IMR-90 (cell line): ENCODE results near the gene ZMIZ1. TPM values are rescaled to one million over a fixed set of nuclear protein-coding genes. Genes with fewer than 3 reads are reported as not detected.

Experiments used
- ATAC-seq: fragments of 200-7000 bp; cut with Tn5 transposase; 2 replicates; pipeline ENCODE4 v1.9.1; 2020; ENCODE audit warnings: low read depth, mild to moderate bottlenecking, moderate library complexity
- BruUV-seq: library from RNA; stranded (reverse); fragments of 400-500 nt; replicated peaks from 2 replicates; lab custom pipeline; 2021; lab: Mats Ljungman, UMichigan
- CTCF ChIA-PET: fragments of 300-600 bp; formaldehyde crosslinking; extraction: SDS; loops from one replicate; lab custom pipeline; 2021; ENCODE audit warnings: antibody characterized with exemption; lab: Yijun Ruan, JAX
- POLR2A ChIA-PET: fragments of 300-600 bp; sonication (Branson Sonifier 250); formaldehyde crosslinking; loops from one replicate; lab custom pipeline; 2022; ENCODE audit warnings: antibody characterized with exemption; ENCODE audit not compliant: unreplicated experiment; lab: Charles Lee
- DNase-seq: peaks from one replicate; pipeline ENCODE4 v3.0.0; 2013
- H2AFZ ChIP-seq: replicated peaks from 2 replicates; pipeline ENCODE3; 2013; ENCODE audit warnings: low read length, mild to moderate bottlenecking; ENCODE audit not compliant: poor library complexity
- H2AK5ac ChIP-seq: 2 replicates; pipeline ENCODE4 v1.6.1; 2013; ENCODE audit warnings: low read depth, low read length, inconsistent platforms
- H2AK9ac ChIP-seq: replicated peaks from 2 replicates; pipeline ENCODE3; 2013; ENCODE audit warnings: mild to moderate bottlenecking, low read depth, low read length, moderate library complexity; ENCODE audit not compliant: poor library complexity
- H2BK120ac ChIP-seq: 2 replicates; pipeline ENCODE4 v1.6.1; 2013; ENCODE audit warnings: low read depth, low read length, inconsistent platforms
- H2BK15ac ChIP-seq: 3 replicates; pipeline ENCODE4 v1.6.1; 2013; ENCODE audit warnings: low read depth, low read length, inconsistent platforms
- H2BK20ac ChIP-seq: 2 replicates; pipeline ENCODE4 v1.6.1; 2013; ENCODE audit warnings: low read depth, mild to moderate bottlenecking, inconsistent platforms, low read length, moderate library complexity
- H2BK5ac ChIP-seq: 2 replicates; pipeline ENCODE4 v1.6.1; 2013; ENCODE audit warnings: mild to moderate bottlenecking, low read depth, low read length, inconsistent platforms; ENCODE audit not compliant: poor library complexity, severe bottlenecking
- H3K14ac ChIP-seq: replicated peaks from 2 replicates; pipeline ENCODE4 v1.6.1; 2013; ENCODE audit warnings: low read depth, low read length, inconsistent platforms
- H3K18ac ChIP-seq: 2 replicates; pipeline ENCODE4 v1.6.1; 2013; ENCODE audit warnings: low read depth, low read length, control low read depth
- H3K23ac ChIP-seq: 2 replicates; pipeline ENCODE4 v1.6.1; 2013; ENCODE audit warnings: low read depth, low read length, inconsistent platforms
- H3K27ac ChIP-seq: 2 replicates; pipeline ENCODE4 v1.5.1; 2013; ENCODE audit warnings: mild to moderate bottlenecking, control low read depth, low read length; ENCODE audit not compliant: insufficient read depth
- H3K27me3 ChIP-seq: 2 replicates; pipeline ENCODE4 v1.6.1; 2013; ENCODE audit warnings: low read length; ENCODE audit not compliant: control insufficient read depth, insufficient read depth
- H3K36me3 ChIP-seq: 2 replicates; pipeline ENCODE4 v1.6.1; 2013; ENCODE audit warnings: low read length, mixed read lengths; ENCODE audit not compliant: control insufficient read depth, insufficient read depth
- H3K4ac ChIP-seq: 2 replicates; pipeline ENCODE4 v1.6.1; 2013; ENCODE audit warnings: low read depth, low read length, inconsistent platforms
- H3K4me1 ChIP-seq: 2 replicates; pipeline ENCODE4 v1.6.1; 2013; ENCODE audit warnings: low read length, mixed read lengths; ENCODE audit not compliant: control insufficient read depth, insufficient read depth
- H3K4me2 ChIP-seq: 2 replicates; pipeline ENCODE4 v1.6.1; 2013; ENCODE audit warnings: low read depth, mild to moderate bottlenecking, control low read depth, low read length, moderate library complexity
- H3K4me3 ChIP-seq: 2 replicates; pipeline ENCODE4 v1.5.1; 2013; ENCODE audit warnings: low read depth, mild to moderate bottlenecking, control low read depth, low read length, moderate library complexity; ENCODE audit not compliant: insufficient read depth
- H3K56ac ChIP-seq: 2 replicates; pipeline ENCODE4 v1.6.1; 2013; ENCODE audit warnings: low read length, inconsistent platforms; ENCODE audit not compliant: insufficient read depth; ENCODE audit errors: extremely low read depth
- H3K79me1 ChIP-seq, 2 experiments: 2 replicates each; pipeline ENCODE4 v1.6.1; 2013; ENCODE audit warnings: low read length in 2 of 2, inconsistent platforms in 1 of 2, low read depth in 1 of 2
- H3K9ac ChIP-seq: 2 replicates; pipeline ENCODE4 v1.6.1; 2013; ENCODE audit warnings: low read depth, low read length, control low read depth
- H3K9me1 ChIP-seq: 2 replicates; pipeline ENCODE4 v1.6.1; 2013; ENCODE audit warnings: low read length, inconsistent platforms; ENCODE audit not compliant: insufficient read depth
- H3K9me3 ChIP-seq: 2 replicates; pipeline ENCODE4 v1.6.1; 2013; ENCODE audit warnings: low read length; ENCODE audit not compliant: control insufficient read depth, insufficient read depth
- H4K20me1 ChIP-seq: 2 replicates; pipeline ENCODE4 v1.6.1; 2013; ENCODE audit warnings: low read length, inconsistent platforms; ENCODE audit not compliant: insufficient read depth
- H4K5ac ChIP-seq: 2 replicates; pipeline ENCODE4 v1.6.1; 2013; ENCODE audit warnings: mild to moderate bottlenecking, low read depth, low read length, control low read depth
- H4K8ac ChIP-seq, 2 experiments: 2 replicates each; pipeline ENCODE4 v1.6.1; 2013; ENCODE audit warnings: low read depth in 2 of 2, low read length in 2 of 2, control low read depth in 1 of 2, inconsistent platforms in 1 of 2
- H4K91ac ChIP-seq: 2 replicates; pipeline ENCODE4 v1.6.1; 2013; ENCODE audit warnings: low read depth, low read length, inconsistent platforms; ENCODE audit not compliant: insufficient read depth
- BHLHE40 ChIP-seq: fragments of 150-350 bp; IDR thresholded peaks from 2 replicates; pipeline ENCODE4 v1.6.1; 2016; ENCODE audit warnings: mild to moderate bottlenecking, low read depth, low read length
- CEBPB ChIP-seq: IDR thresholded peaks from 2 replicates; pipeline ENCODE4 v1.6.1; 2012; ENCODE audit warnings: low read depth, low read length, improper control_type of control experiment
- CHD1 ChIP-seq: IDR thresholded peaks from 2 replicates; pipeline ENCODE4 v1.6.1; 2012; ENCODE audit warnings: low read depth, low read length, improper control_type of control experiment
- CTCF ChIP-seq: conservative IDR thresholded peaks from 2 replicates; pipeline ENCODE4 v1.5.1; 2012; ENCODE audit warnings: mild to moderate bottlenecking, low read depth, low read length, improper control_type of control experiment
- ELK1 ChIP-seq: fragments of 150-350 bp; IDR thresholded peaks from 2 replicates; pipeline ENCODE4 v1.6.1; 2016; ENCODE audit warnings: low read depth, mild to moderate bottlenecking, low read length, moderate library complexity, borderline replicate concordance
- FOS ChIP-seq: fragments of 150-350 bp; IDR thresholded peaks from 2 replicates; pipeline ENCODE4 v1.6.1; 2016; ENCODE audit warnings: low read depth, low read length
- MAFK ChIP-seq: IDR thresholded peaks from 2 replicates; pipeline ENCODE4 v1.6.1; 2012; ENCODE audit warnings: low read depth, low read length, improper control_type of control experiment
- NFE2L2 ChIP-seq: fragments of 150-350 bp; IDR thresholded peaks from 2 replicates; pipeline ENCODE4 v1.6.1; 2016; ENCODE audit warnings: low read depth, mild to moderate bottlenecking, low read length
- RCOR1 ChIP-seq: IDR thresholded peaks from 2 replicates; pipeline ENCODE4 v1.6.1; 2012; ENCODE audit warnings: mild to moderate bottlenecking, low read length, improper control_type of control experiment; ENCODE audit not compliant: insufficient replicate concordance
- RFX5 ChIP-seq: IDR thresholded peaks from 2 replicates; pipeline ENCODE4 v1.8.0; 2012; ENCODE audit warnings: low read depth, mild to moderate bottlenecking, low read length, moderate library complexity
- SMC3 ChIP-seq: fragments of 150-350 bp; IDR thresholded peaks from 2 replicates; pipeline ENCODE4 v1.6.1; 2016; ENCODE audit warnings: low read depth, mild to moderate bottlenecking, antibody characterized with exemption, low read length, moderate library complexity
- USF2 ChIP-seq: fragments of 150-350 bp; IDR thresholded peaks from 2 replicates; pipeline ENCODE4 v1.6.1; 2017; ENCODE audit warnings: mild to moderate bottlenecking, antibody characterized with exemption, low read length, low read depth
- WGBS, 2 experiments: methylation state at CpG; one replicate each; pipeline versions ENCODE4 v1.1.5 to v1.1.7; 2013; ENCODE audit warnings: missing lambda C conversion rate in 2 of 2; ENCODE audit not compliant: insufficient read length in 1 of 2; ENCODE audit errors: extremely low coverage in 2 of 2; 5-methylcytosine and 5-hydroxymethylcytosine counted together
- dilution Hi-C: fragments of 300-500 bp; cut with HindIII; formaldehyde crosslinking; loops from one replicate; pipeline ENCODE4 v1.14.3; 2018; ENCODE audit warnings: low sequenced_read_pairs; ENCODE audit not compliant: unreplicated experiment
- in situ Hi-C: fragments of 300-500 bp; cut with MboI; formaldehyde crosslinking; loops from 3 replicates; pipeline ENCODE4 v1.14.3; 2019; ENCODE audit warnings: low sequenced_read_pairs, inconsistent platforms, mixed read lengths
- intact Hi-C: fragments of 100-400 bp; cut with micrococcal nuclease; formaldehyde crosslinking; loops from 2 replicates; pipeline ENCODE4 v1.10.0; 2022
- polyA plus RNA-seq, 3 experiments: library from polyadenylated mRNA; depleted of rRNA; stranded (reverse); fragments of >200 nt; gene quantifications; 2 replicates each; pipeline ENCODE4 v1.2.3, GENCODE V29; 2012; ENCODE audit warnings: low replicate concordance in 1 of 3
- total RNA-seq: library from RNA; depleted of rRNA; stranded (reverse); fragments of >200 nt; gene quantifications from 2 replicates; pipeline ENCODE4 v1.2.3, GENCODE V29; 2012

ZMIZ1 gene
- total and polyA plus RNA-seq, 2 of the 4 experiments (the other 2 are of a cell fraction), result 6.6 to 48.7 TPM

DNA sequence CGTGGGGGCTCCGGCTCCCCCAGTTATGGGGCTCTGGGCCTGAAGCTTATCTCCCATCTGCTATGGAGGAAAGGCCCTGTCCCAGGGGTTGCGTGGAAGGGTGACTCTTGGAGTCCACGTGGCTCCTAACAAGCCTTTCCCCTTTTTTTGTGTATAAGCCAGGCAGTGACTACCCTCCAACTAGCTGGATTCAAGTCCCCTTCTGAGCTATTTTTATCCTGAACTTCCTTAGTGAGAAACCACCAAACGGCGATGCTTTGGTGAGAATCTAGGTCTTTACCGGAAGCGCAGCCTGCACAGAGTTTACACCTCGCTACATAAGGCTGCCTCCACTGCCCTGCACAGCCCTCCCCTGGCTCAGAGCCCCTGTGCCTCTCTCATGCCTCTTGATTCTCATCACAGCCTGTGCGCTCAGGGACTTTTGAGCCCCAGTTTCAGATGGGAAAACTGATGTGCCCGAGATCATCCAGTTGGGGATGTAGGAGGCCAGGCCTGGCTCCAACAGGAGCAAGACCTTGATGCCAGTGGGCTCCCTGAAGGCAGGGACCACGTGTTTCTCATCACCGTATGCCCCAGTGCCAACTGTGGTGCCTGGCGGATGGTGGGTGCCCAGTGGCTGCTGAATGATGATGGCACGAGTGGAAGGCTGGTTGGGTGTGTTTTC is 176.2 kb downstream of the ZMIZ1 start:
- 99% methylated on average over 10 of the region's 15 CpGs; no CpG with 5 or more reads in 1 of the 2 experiments for WGBS, 2 experiments
- Histone ChIP-seq H3K36me3 (peaks cover 7% of the 10 kb centered on the region), H4K91ac (no peak overlapping the region), H2BK20ac (no peak overlapping the region), H3K4ac (peak overlapping the region; percentile 7; the same call in 1 of the 2 replicates), H2BK15ac (no peak overlapping the region), H3K14ac (0 out of 2 replicates have a peak overlapping the region, but pooled peaks have one; percentile 35), H4K5ac (no peak overlapping the region), H3K4me3 (no peak overlapping the region), H2AFZ (no peak overlapping the region), H2BK120ac (no peak overlapping the region), H3K4me1 (peaks cover 40% of the 10 kb centered on the region), H3K9ac (no peak overlapping the region), H4K20me1 (peaks cover 88% of the 10 kb centered on the region), H3K27me3 (no peaks in the 10 kb centered on the region), H2BK5ac (no peak overlapping the region), H2AK5ac (peak overlapping the region; percentile 4; the same call in 1 of the 2 replicates), H3K79me1 (peaks cover 46 to 87% of the 10 kb centered on the region in 2 experiments), H3K4me2 (no peak overlapping the region), H3K23ac (peak overlapping the region; percentile 38), H2AK9ac (no peak overlapping the region), H3K18ac (no peak overlapping the region), H3K27ac (no peak overlapping the region), H3K56ac (no peak overlapping the region), H4K8ac (no peak overlapping the region), H3K9me1 (peaks cover 53% of the 10 kb centered on the region), H3K9me3 (no peaks in the 10 kb centered on the region)
- ChIA-PET POLR2A (no interaction called here), CTCF (no interaction called here)
- no TSS peak for BruUV-seq
- in situ Hi-C loops, result no loop called here
- DNase-seq (no peak), ATAC-seq (no peak)
- TF ChIP-seq CHD1 (no peak), CEBPB (no peak), MAFK (no peak), FOS (no peak), NFE2L2 (no peak), RFX5 (no peak), SMC3 (no peak), RCOR1 (no peak), ELK1 (no peak), CTCF (no peak), USF2 (no peak), BHLHE40 (no peak)
- dilution Hi-C loops, result no loop called here
- intact Hi-C loops, result no loop called here
